Measurements from ENCODE around the gene KLHL15.
"Not testable (repeated sequence)": the region's sequence is repeated elsewhere in the genome, so short reads cannot be mapped to it uniquely, and the experiment has no call there.

KLHL15 gene

GRCh38 chrX:24017674-24018073 lies 9.3 kb downstream of the KLHL15 start:
- no peak for DNase-seq

- DNase-seq: no peak
These were observed 12.5 kb downstream of the KLHL15 start for GRCh38 chrX:24014388-24015018.

GRCh38 chrX:24012266-24012665 lies 14.7 kb downstream of the KLHL15 start:
- no peak for DNase-seq

- DNase-seq: no peak
These were observed 21.1 kb downstream of the KLHL15 start for GRCh38 chrX:24005867-24006266.

GRCh38 chrX:24005028-24005427 lies 22.0 kb downstream of the KLHL15 start:
- no peak for DNase-seq

- DNase-seq: no peak
These were observed 24.2 kb downstream of the KLHL15 start for GRCh38 chrX:24002792-24003191.

- no peak for DNase-seq
These were observed 24.8 kb downstream of the KLHL15 start for GRCh38 chrX:24002167-24002566.

GRCh38 chrX:23999671-24000070 lies 27.3 kb downstream of the KLHL15 start:
- DNase-seq: no peak

GRCh38 chrX:23993012-23993633 lies 33.9 kb downstream of the KLHL15 start:
- DNase-seq: no peak

- DNase-seq: no peak
These were observed 34.6 kb downstream of the KLHL15 start for GRCh38 chrX:23992431-23992830.

- DNase-seq: no peak
These were observed 36.5 kb downstream of the KLHL15 start for GRCh38 chrX:23990455-23990854.

GRCh38 chrX:23989689-23990088 lies 37.3 kb downstream of the KLHL15 start:
- no peak for DNase-seq

- no peak for DNase-seq
These were observed 44.1 kb downstream of the KLHL15 start for GRCh38 chrX:23982891-23983290.

- DNase-seq: no peak
These were observed 45.3 kb downstream of the KLHL15 start for GRCh38 chrX:23981711-23982110.

GRCh38 chrX:23981222-23981621 lies 45.8 kb downstream of the KLHL15 start:
- no peak for DNase-seq

- no peak for DNase-seq
These were observed 47.0 kb downstream of the KLHL15 start for GRCh38 chrX:23980011-23980441.

GRCh38 chrX:23978491-23978890 lies 48.5 kb downstream of the KLHL15 start:
- no peak for DNase-seq

- DNase-seq: not testable (repeated sequence)
These were observed 61.4 kb downstream of the KLHL15 start for GRCh38 chrX:23965630-23966029.

- no peak for DNase-seq
These were observed 62.8 kb downstream of the KLHL15 start for GRCh38 chrX:23964191-23964590.

- no peak for DNase-seq
These were observed 67.2 kb downstream of the KLHL15 start for GRCh38 chrX:23959781-23960180.

GRCh38 chrX:23954396-23954795 lies 72.6 kb downstream of the KLHL15 start:
- DNase-seq: no peak

- DNase-seq: peak; percentile 55
These were observed 73.1 kb downstream of the KLHL15 start for GRCh38 chrX:23953908-23954269.

- DNase-seq: peak; percentile 87
These were observed 73.7 kb downstream of the KLHL15 start for GRCh38 chrX:23952984-23953907.

GRCh38 chrX:23952391-23952790 lies 74.6 kb downstream of the KLHL15 start:
- peak; percentile 46 for DNase-seq

Data from OCI-M1 (cell line).